Mesenchymal stem cell (in vitro differentiated cells and primary cell): ENCODE results near the gene PHF2.

Source experiments
- DNase-seq: peaks from one replicate; pipeline ENCODE4 v3.0.0-alpha.2; 2013
- H2AFZ ChIP-seq: one replicate; pipeline ENCODE4 v1.6.1; 2013; ENCODE audit warnings: low read depth, mild to moderate bottlenecking, control low read depth, inconsistent platforms, low read length, moderate library complexity
- H2AK5ac ChIP-seq: 2 replicates; pipeline ENCODE4 v1.6.1; 2013; ENCODE audit warnings: low read length, moderate library complexity, mild to moderate bottlenecking, inconsistent platforms; ENCODE audit not compliant: severe bottlenecking
- H2BK120ac ChIP-seq: one replicate; pipeline ENCODE4 v1.6.1; 2013; ENCODE audit warnings: low read depth, mild to moderate bottlenecking, inconsistent platforms, low read length, moderate library complexity
- H2BK12ac ChIP-seq, 2 experiments: one replicate each; pipeline ENCODE4 v1.6.1; 2013; ENCODE audit warnings: inconsistent platforms in 2 of 2, low read length in 2 of 2, mild to moderate bottlenecking in 2 of 2, moderate library complexity in 2 of 2, control low read depth in 1 of 2
- H2BK15ac ChIP-seq: one replicate; pipeline ENCODE4 v1.6.1; 2013; ENCODE audit warnings: mild to moderate bottlenecking, low read depth, inconsistent platforms; ENCODE audit not compliant: poor library complexity, severe bottlenecking
- H2BK5ac ChIP-seq: 2 replicates; pipeline ENCODE4 v1.6.1; 2013; ENCODE audit warnings: low read depth, mild to moderate bottlenecking, low read length, control low read depth, inconsistent platforms; ENCODE audit not compliant: poor library complexity, severe bottlenecking
- H3K14ac ChIP-seq, 2 experiments: one replicate each; pipeline ENCODE4 v1.6.1; 2013; ENCODE audit warnings: inconsistent platforms in 2 of 2, low read length in 2 of 2, control low read depth in 1 of 2, mild to moderate bottlenecking in 1 of 2, moderate library complexity in 1 of 2
- H3K18ac ChIP-seq, 2 experiments: one replicate each; pipeline ENCODE4 v1.6.1; 2013; ENCODE audit warnings: inconsistent platforms in 2 of 2, low read length in 2 of 2, control low read depth in 1 of 2, low read depth in 1 of 2, mild to moderate bottlenecking in 1 of 2
- H3K23ac ChIP-seq, 2 experiments: one replicate each; pipeline ENCODE4 v1.6.1; 2013; ENCODE audit warnings: inconsistent platforms in 2 of 2, low read length in 2 of 2, mild to moderate bottlenecking in 2 of 2, moderate library complexity in 2 of 2, control low read depth in 1 of 2
- H3K27ac ChIP-seq: 2 replicates; pipeline ENCODE4 v1.5.1; 2013; ENCODE audit warnings: mild to moderate bottlenecking, moderate library complexity, low read length, control low read depth, inconsistent platforms; ENCODE audit not compliant: poor library complexity, severe bottlenecking
- H3K27me3 ChIP-seq, 2 experiments: 2 replicates each; pipeline versions ENCODE4 v1.6.1 to v1.7.0; 2013; ENCODE audit warnings: low read length in 2 of 2, mild to moderate bottlenecking in 2 of 2, moderate library complexity in 2 of 2, control low read depth in 1 of 2, inconsistent platforms in 1 of 2; ENCODE audit not compliant: control insufficient read depth in 1 of 2, insufficient read depth in 1 of 2
- H3K36me3 ChIP-seq, 2 experiments: 2 replicates each; pipeline versions ENCODE4 v1.6.1 to v1.7.0; 2013; ENCODE audit warnings: low read length in 2 of 2, control low read depth in 1 of 2, inconsistent platforms in 1 of 2, low read depth in 1 of 2, mild to moderate bottlenecking in 1 of 2; ENCODE audit not compliant: insufficient read depth in 2 of 2, control insufficient read depth in 1 of 2
- H3K4ac ChIP-seq, 2 experiments: one replicate each; pipeline ENCODE4 v1.6.1; 2013; ENCODE audit warnings: inconsistent platforms in 2 of 2, low read length in 2 of 2, mild to moderate bottlenecking in 2 of 2, moderate library complexity in 2 of 2, control low read depth in 1 of 2, low read depth in 1 of 2
- H3K4me1 ChIP-seq: 2 replicates; pipeline ENCODE4 v1.6.1; 2013; ENCODE audit warnings: low read depth, low read length, control low read depth; ENCODE audit not compliant: control insufficient read depth, insufficient read depth
- H3K4me2 ChIP-seq: 2 replicates; pipeline ENCODE4 v1.6.1; 2013; ENCODE audit warnings: low read length, mild to moderate bottlenecking, inconsistent platforms; ENCODE audit not compliant: poor library complexity, severe bottlenecking
- H3K4me3 ChIP-seq, 2 experiments: 2 replicates each; pipeline versions ENCODE4 v1.5.1 to v1.7.0; 2013; ENCODE audit warnings: low read length in 2 of 2, mild to moderate bottlenecking in 2 of 2, control low read depth in 1 of 2, low read depth in 1 of 2; ENCODE audit not compliant: insufficient read depth in 1 of 2
- H3K79me1 ChIP-seq: replicated peaks from 2 replicates; pipeline ENCODE4 v1.6.1; 2013; ENCODE audit warnings: mild to moderate bottlenecking, control low read depth, low read length, inconsistent platforms; ENCODE audit not compliant: poor library complexity, severe bottlenecking
- H3K9ac ChIP-seq: 2 replicates; pipeline ENCODE4 v1.7.0; 2013; ENCODE audit warnings: mild to moderate bottlenecking, low read length, moderate library complexity
- H3K9me3 ChIP-seq: 2 replicates; pipeline ENCODE4 v1.7.0; 2013; ENCODE audit warnings: mild to moderate bottlenecking, low read length; ENCODE audit not compliant: control insufficient read depth
- H4K8ac ChIP-seq: one replicate; pipeline ENCODE4 v1.6.1; 2013; ENCODE audit warnings: inconsistent platforms, mild to moderate bottlenecking, low read length, moderate library complexity
- H4K91ac ChIP-seq: one replicate; pipeline ENCODE4 v1.6.1; 2013; ENCODE audit warnings: mild to moderate bottlenecking, low read length, inconsistent platforms
- WGBS: methylation state at CpG from one replicate; pipeline ENCODE4 v1.1.7; 2013; ENCODE audit warnings: mixed read lengths; 5-methylcytosine and 5-hydroxymethylcytosine counted together

PHF2 gene

GRCh38 chr9:93653760-93654159 lies 77.4 kb downstream of the PHF2 start:
- no peak overlapping the region for H2BK120ac ChIP-seq
- H3K9me3 ChIP-seq = no peaks in the 10 kb centered on the region
- H2BK15ac ChIP-seq = no peak overlapping the region
- DNase-seq = no peak
- H3K4ac ChIP-seq = no peak overlapping the region
- H3K9ac ChIP-seq = no peak overlapping the region
- H2AK5ac ChIP-seq = no peak overlapping the region
- H2AFZ ChIP-seq = no peak overlapping the region
- 96% methylated on average over 3 of the region's 3 CpGs for WGBS
- H3K79me1 ChIP-seq = peaks cover 3% of the 10 kb centered on the region
- H4K8ac ChIP-seq = no peak overlapping the region
- no peaks in the 10 kb centered on the region for H3K27me3 ChIP-seq
- no peak overlapping the region for H3K4me2 ChIP-seq
- peaks cover 64 to 89% of the 10 kb centered on the region in 2 experiments for H3K36me3 ChIP-seq
- no peak overlapping the region for H3K14ac ChIP-seq
- H3K18ac ChIP-seq = no peak overlapping the region
- H3K4me1 ChIP-seq = no peaks in the 10 kb centered on the region
- H3K4me3 ChIP-seq = no peak overlapping the region
- no peak overlapping the region for H3K23ac ChIP-seq
- no peak overlapping the region for H2BK12ac ChIP-seq
- no peak overlapping the region for H2BK5ac ChIP-seq
- no peak overlapping the region for H4K91ac ChIP-seq
- H3K27ac ChIP-seq = no peak overlapping the region

DNA sequence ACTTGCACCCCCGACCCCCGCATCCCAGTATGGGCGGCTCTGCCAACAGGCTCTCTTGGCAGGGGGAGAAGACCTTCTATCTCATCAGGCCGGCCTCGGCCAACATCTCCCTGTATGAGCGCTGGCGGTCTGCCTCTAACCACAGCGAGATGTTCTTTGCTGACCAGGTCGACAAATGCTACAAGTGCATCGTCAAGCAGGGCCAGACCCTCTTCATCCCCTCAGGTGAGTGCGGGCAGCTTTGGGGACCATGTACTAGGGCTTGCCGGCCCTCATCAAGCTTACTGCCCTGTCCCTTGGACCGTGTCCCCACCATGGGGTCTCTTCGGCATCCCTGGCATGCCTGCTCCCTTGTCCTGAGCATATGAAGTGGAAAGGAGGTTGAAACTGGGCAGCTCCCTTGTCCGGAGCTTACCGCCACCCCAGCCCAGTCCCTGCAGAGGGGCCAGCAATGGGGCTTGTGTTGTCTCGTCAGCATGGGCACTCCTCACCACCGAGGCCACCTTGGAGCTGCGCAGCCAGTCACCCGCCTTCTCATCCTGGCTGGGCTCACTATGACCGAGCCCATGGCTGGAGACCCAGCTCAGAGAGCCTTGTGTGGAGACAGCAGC lies 78.1 kb downstream of the PHF2 start:
- Histone ChIP-seq H4K8ac (no peak overlapping the region), H3K23ac (no peak overlapping the region), H2AK5ac (no peak overlapping the region), H2BK5ac (no peak overlapping the region), H3K4ac (no peak overlapping the region), H2AFZ (no peak overlapping the region), H3K4me1 (no peaks in the 10 kb centered on the region), H2BK120ac (no peak overlapping the region), H3K36me3 (peaks cover 65 to 91% of the 10 kb centered on the region in 2 experiments), H3K4me2 (no peak overlapping the region), H3K4me3 (no peak overlapping the region), H3K79me1 (peaks cover 3% of the 10 kb centered on the region), H3K27ac (no peak overlapping the region), H3K18ac (no peak overlapping the region), H2BK15ac (no peak overlapping the region), H3K9me3 (no peaks in the 10 kb centered on the region), H2BK12ac (no peak overlapping the region), H3K9ac (no peak overlapping the region), H3K27me3 (no peaks in the 10 kb centered on the region), H4K91ac (no peak overlapping the region), H3K14ac (no peak overlapping the region)
- WGBS = 98% methylated on average over 21 of the region's 21 CpGs
- no peak for DNase-seq

DNA sequence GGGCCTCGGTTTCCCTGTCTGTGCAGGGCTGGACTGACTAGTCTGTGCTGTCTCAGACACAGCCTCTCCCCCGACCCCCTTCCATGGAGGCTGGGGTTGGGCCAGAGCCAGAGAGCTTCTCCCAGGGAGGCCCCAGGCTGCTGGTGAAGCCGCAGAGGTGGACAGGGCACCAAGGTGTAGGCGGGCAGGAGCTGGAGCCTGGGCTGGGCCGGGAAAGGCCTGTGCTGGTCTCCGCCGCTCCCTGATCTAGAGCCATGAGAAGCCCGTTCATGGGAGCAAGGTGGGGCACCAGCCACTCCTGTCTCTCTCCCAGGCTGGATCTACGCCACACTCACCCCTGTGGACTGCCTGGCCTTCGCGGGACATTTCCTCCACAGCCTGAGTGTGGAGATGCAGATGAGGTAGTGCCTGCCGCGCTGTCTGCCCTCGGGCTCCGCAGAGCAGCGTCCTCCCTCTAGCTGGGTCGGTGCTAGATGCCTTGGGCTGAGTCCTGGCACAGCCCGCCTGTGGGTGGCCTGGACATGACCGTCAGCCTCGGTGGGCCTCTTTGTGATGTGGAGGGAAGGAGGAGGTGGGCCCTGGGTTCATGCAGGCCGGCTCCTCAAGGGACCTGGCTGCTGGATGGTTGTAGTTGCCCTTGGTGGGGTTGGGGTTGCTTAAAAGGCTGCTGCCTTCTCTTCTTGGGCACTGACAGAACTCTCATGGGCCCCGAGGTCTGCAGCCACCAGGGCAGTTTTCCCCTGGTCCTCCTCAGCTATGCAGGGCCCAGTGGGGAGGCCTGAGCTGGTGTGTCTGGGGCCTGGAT lies 79.4 kb downstream of the PHF2 start:
- H3K4me1 ChIP-seq = no peaks in the 10 kb centered on the region
- no peak overlapping the region for H2BK5ac ChIP-seq
- H3K23ac ChIP-seq = no peak overlapping the region
- H3K9ac ChIP-seq = no peak overlapping the region
- 98% methylated on average over 22 of the region's 22 CpGs for WGBS
- H3K4me2 ChIP-seq = no peak overlapping the region
- no peak overlapping the region for H3K18ac ChIP-seq
- H3K27me3 ChIP-seq = no peaks in the 10 kb centered on the region
- H2BK120ac ChIP-seq = no peak overlapping the region
- no peak overlapping the region for H3K4me3 ChIP-seq
- H3K27ac ChIP-seq = no peak overlapping the region
- H3K14ac ChIP-seq = no peak overlapping the region
- H4K8ac ChIP-seq = no peak overlapping the region
- DNase-seq = no peak
- no peak overlapping the region for H4K91ac ChIP-seq
- H3K4ac ChIP-seq = no peak overlapping the region
- no peak overlapping the region for H2AK5ac ChIP-seq
- no peak overlapping the region for H2BK15ac ChIP-seq
- no peak overlapping the region for H2AFZ ChIP-seq
- H3K9me3 ChIP-seq = no peaks in the 10 kb centered on the region
- H3K36me3 ChIP-seq = peaks cover 63 to 90% of the 10 kb centered on the region in 2 experiments
- peaks cover 3% of the 10 kb centered on the region for H3K79me1 ChIP-seq
- no peak overlapping the region for H2BK12ac ChIP-seq

DNA sequence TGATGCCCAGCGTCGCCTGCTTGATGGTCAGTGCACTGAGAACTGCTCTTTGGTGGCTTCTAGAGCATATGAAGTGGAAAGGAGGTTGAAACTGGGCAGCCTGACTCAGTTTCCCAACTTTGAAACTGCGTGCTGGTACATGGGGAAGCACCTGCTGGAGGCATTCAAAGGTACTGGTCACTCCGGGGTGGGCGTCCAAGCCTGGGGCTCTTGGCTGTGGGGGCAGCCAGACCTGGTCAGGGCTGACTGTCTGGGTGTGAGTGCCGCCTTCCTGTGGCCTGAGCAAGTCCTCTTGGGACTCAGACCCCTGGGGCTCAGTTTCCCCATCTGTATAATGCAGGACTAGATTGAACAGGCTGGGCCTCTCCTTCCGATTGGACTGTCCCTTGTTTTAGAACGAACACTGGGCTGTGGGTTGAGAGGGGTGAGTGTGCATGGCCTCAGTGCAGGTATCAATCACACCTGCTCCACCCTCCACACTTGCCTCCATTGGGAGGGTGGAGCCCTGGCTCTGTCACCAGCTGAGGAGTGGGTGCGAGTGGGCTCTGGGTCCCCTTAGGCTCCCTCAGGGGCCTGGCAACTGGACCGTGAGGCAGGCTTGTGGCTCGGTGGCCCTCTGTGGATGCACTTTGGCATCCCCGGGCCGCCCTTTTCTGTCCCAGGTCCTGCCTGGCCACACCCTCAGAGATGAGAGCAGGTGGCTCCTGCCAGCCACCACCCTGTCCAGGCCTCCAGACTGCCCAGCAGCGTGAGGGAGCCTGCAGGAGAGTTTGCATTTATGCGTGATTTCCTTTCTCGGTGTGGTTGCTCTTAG lies 80.2 kb downstream of the PHF2 start:
- no peaks in the 10 kb centered on the region for H3K4me1 ChIP-seq
- WGBS = 96% methylated on average over 16 of the region's 16 CpGs
- peaks cover 61 to 88% of the 10 kb centered on the region in 2 experiments for H3K36me3 ChIP-seq
- H3K9me3 ChIP-seq = no peaks in the 10 kb centered on the region
- no peak overlapping the region for H3K23ac ChIP-seq
- H4K91ac ChIP-seq = no peak overlapping the region
- no peak overlapping the region for H2BK120ac ChIP-seq
- H2AK5ac ChIP-seq = no peak overlapping the region
- no peak overlapping the region for H3K18ac ChIP-seq
- no peak overlapping the region for H2BK5ac ChIP-seq
- no peak overlapping the region for H3K14ac ChIP-seq
- peaks cover 3% of the 10 kb centered on the region for H3K79me1 ChIP-seq
- no peak overlapping the region for H3K4me3 ChIP-seq
- DNase-seq = no peak
- no peak overlapping the region for H3K4me2 ChIP-seq
- no peaks in the 10 kb centered on the region for H3K27me3 ChIP-seq
- H3K4ac ChIP-seq = no peak overlapping the region
- no peak overlapping the region for H2BK15ac ChIP-seq
- no peak overlapping the region for H2BK12ac ChIP-seq
- no peak overlapping the region for H4K8ac ChIP-seq
- no peak overlapping the region for H3K27ac ChIP-seq
- H3K9ac ChIP-seq = no peak overlapping the region
- H2AFZ ChIP-seq = no peak overlapping the region
